K562 (cell line): ENCODE results near the gene SLC35B4. TPM values are rescaled to one million over a fixed set of nuclear protein-coding genes. Genes with fewer than 3 reads are reported as not detected.

Source experiments
- ATAC-seq: fragments of 200-7000 bp; cut with Tn5 transposase; 3 replicates; pipeline ENCODE4 v1.9.1; 2020; ENCODE audit warnings: moderate library complexity
- BruUV-seq: library from RNA; stranded (reverse); fragments of 400-500 nt; replicated peaks from 2 replicates; lab custom pipeline; 2021; lab: Mats Ljungman, UMichigan
- CTCF ChIA-PET: fragments of 300-600 bp; formaldehyde crosslinking; extraction: SDS; loops from one replicate; lab custom pipeline; 2021; ENCODE audit warnings: low intra/inter-chr PET ratio; lab: Yijun Ruan, JAX
- POLR2A ChIA-PET: fragments of 300-600, 350-650 bp; sonication (Branson Sonifier 250); formaldehyde crosslinking; extraction: SDS; loops from one replicate; lab custom pipeline; 2021; ENCODE audit warnings: antibody characterized with exemption, inconsistent platforms; lab: Yijun Ruan, JAX
- DNase-seq, 4 experiments: peaks; one replicate each; pipeline versions ENCODE4 v3.0.0 to v3.0.0-alpha.2; 2011 to 2018; ENCODE audit warnings: low spot score in 3 of 4, mixed read lengths in 3 of 4; ENCODE audit errors: extremely low read depth in 1 of 4
- FAIRE-seq: peaks from 2 replicates; lab custom pipeline; 2011; peaks lifted over from hg19 to GRCh38; lab: Jason Lieb, UNC
- H2AFZ ChIP-seq: 2 replicates; pipeline ENCODE4 v1.6.0; 2011; ENCODE audit warnings: low read depth, low read length, control low read depth, inconsistent platforms
- H3K27ac ChIP-seq: fragments of 200-600 bp; 3 replicates; pipeline ENCODE4 v1.8.0; 2011; ENCODE audit warnings: low read depth, mild to moderate bottlenecking, control low read depth, inconsistent platforms, low read length, moderate library complexity, mixed read lengths; ENCODE audit errors: extremely low read depth
- H3K27me3 ChIP-seq, 2 experiments: fragments of 300-600 bp in 1 of 2; 2 replicates in 1 of 2; 3 replicates in 1 of 2; pipeline versions ENCODE4 v1.6.0 to v1.8.0; 2011; ENCODE audit warnings: inconsistent platforms in 2 of 2, low read length in 2 of 2, mild to moderate bottlenecking in 1 of 2, mixed read lengths in 1 of 2, moderate library complexity in 1 of 2; ENCODE audit not compliant: control insufficient read depth in 2 of 2, insufficient read depth in 2 of 2
- H3K36me3 ChIP-seq: fragments of 300-600 bp; 3 replicates; pipeline ENCODE4 v1.8.0; 2011; ENCODE audit warnings: mild to moderate bottlenecking, low read length, inconsistent platforms; ENCODE audit not compliant: control insufficient read depth, insufficient read depth
- H3K4me1 ChIP-seq, 2 experiments: fragments of 200-600 bp in 1 of 2; replicated peaks in 1 of 2; 2 replicates in 1 of 2; 3 replicates in 1 of 2; pipeline versions ENCODE4 v1.5.1 to v1.8.0; 2011; ENCODE audit warnings: inconsistent platforms in 2 of 2, low read length in 2 of 2, mild to moderate bottlenecking in 1 of 2, mixed read lengths in 1 of 2, moderate library complexity in 1 of 2; ENCODE audit not compliant: control insufficient read depth in 2 of 2, insufficient read depth in 2 of 2
- H3K4me2 ChIP-seq: 2 replicates; pipeline ENCODE4 v1.6.1; 2011; ENCODE audit warnings: low read length, control low read depth, inconsistent platforms, mixed read lengths; ENCODE audit not compliant: insufficient read depth
- H3K4me3 ChIP-seq: fragments of 200-600 bp; sonication (generic), shearing (Covaris generic); 2 replicates; pipeline ENCODE4 v1.5.1; 2016; ENCODE audit warnings: control low read depth, inconsistent platforms
- H3K79me2 ChIP-seq: fragments of 200-600 bp; 3 replicates; pipeline ENCODE4 v1.8.0; 2011; ENCODE audit warnings: low read length, inconsistent platforms; ENCODE audit not compliant: control insufficient read depth, insufficient read depth
- H3K9ac ChIP-seq, 2 experiments: 2 replicates each; pipeline versions ENCODE4 v1.6.0 to v1.6.1; 2011; ENCODE audit warnings: low read depth in 2 of 2, low read length in 2 of 2, control low read depth in 1 of 2, inconsistent platforms in 1 of 2, mild to moderate bottlenecking in 1 of 2, mixed read lengths in 1 of 2; ENCODE audit not compliant: insufficient read depth in 1 of 2
- H3K9me1 ChIP-seq: one replicate; pipeline ENCODE4 v1.6.0; 2011; ENCODE audit warnings: inconsistent platforms, mild to moderate bottlenecking, low read length, moderate library complexity; ENCODE audit not compliant: control insufficient read depth, insufficient read depth
- H3K9me3 ChIP-seq: replicated peaks from 2 replicates; pipeline ENCODE4 v1.5.1; 2011; ENCODE audit warnings: low read depth, low read length, inconsistent platforms; ENCODE audit not compliant: control insufficient read depth, insufficient read depth
- H4K20me1 ChIP-seq: replicated peaks from 2 replicates; pipeline ENCODE4 v1.6.1; 2011; ENCODE audit warnings: low read length, inconsistent platforms, mixed read lengths; ENCODE audit not compliant: control insufficient read depth, insufficient read depth
- BDP1 ChIP-seq: IDR thresholded peaks from 3 replicates; pipeline ENCODE4 v1.6.1; 2011; ENCODE audit not compliant: insufficient read length, insufficient read depth
- CC2D1A ChIP-seq: fragments of 450-650 bp; IDR thresholded peaks from 2 replicates; pipeline ENCODE4 v1.6.1; 2017; ENCODE audit warnings: mild to moderate bottlenecking
- MEF2A ChIP-seq: IDR thresholded peaks from 2 replicates; pipeline ENCODE4 v1.6.1; 2011; ENCODE audit warnings: low read depth, mild to moderate bottlenecking, low read length, moderate library complexity; ENCODE audit not compliant: control insufficient read depth
- RAD21 ChIP-seq, 2 experiments: fragments of 250-450 bp in 1 of 2; fragments of 450-650 bp in 1 of 2; sonication (Bioruptor Pico) in 1 of 2; formaldehyde crosslinking in 1 of 2; IDR thresholded peaks in 1 of 2; conservative IDR thresholded peaks in 1 of 2; 2 replicates each; pipeline versions ENCODE4 v1.4.0 to v1.8.0; 2020 to 2022; ENCODE audit warnings: mild to moderate bottlenecking in 2 of 2, moderate library complexity in 1 of 2
- RBM22 ChIP-seq: fragments of 200-400 bp; formaldehyde crosslinking; IDR thresholded peaks from 2 replicates; pipeline ENCODE4 v1.6.1; 2018; ENCODE audit warnings: low read length, low read depth; ENCODE audit not compliant: poor library complexity, severe bottlenecking
- SMARCC2 ChIP-seq: fragments of 450-650 bp; IDR thresholded peaks from 2 replicates; pipeline ENCODE4 v1.6.1; 2017; ENCODE audit warnings: antibody characterized with exemption, moderate library complexity, mild to moderate bottlenecking, low read depth
- SMC3 ChIP-seq: conservative IDR thresholded peaks from 2 replicates; pipeline ENCODE4 v1.6.1; 2011; ENCODE audit warnings: low read depth, low read length, improper control_type of control experiment; ENCODE audit not compliant: insufficient read depth
- TEAD1 ChIP-seq, 2 experiments: fragments of 450-650 bp in 1 of 2; sonication (generic) in 1 of 2; formaldehyde crosslinking; IDR thresholded peaks; 2 replicates each; pipeline versions ENCODE4 v1.4.0 to v1.8.0; 2020 to 2022; ENCODE audit warnings: mild to moderate bottlenecking in 2 of 2, missing genetic modification reagents in 1 of 2
- ZEB2 ChIP-seq: fragments of 450-650 bp; IDR thresholded peaks from 2 replicates; pipeline ENCODE4 v1.6.1; 2016
- whole genome bisulfite sequencing: fragments of 100-300 bp; shearing (Covaris generic); methylation state at CpG from one replicate; pipeline ENCODE4 v1.1.6; 2016; ENCODE audit warnings: low coverage, mixed read lengths; ENCODE audit not compliant: insufficient coverage; ENCODE audit errors: missing lambda C conversion rate; 5-methylcytosine and 5-hydroxymethylcytosine counted together
- in situ Hi-C: fragments of 300-500 bp; cut with MboI; formaldehyde crosslinking; loops from 4 replicates; pipeline ENCODE4 v1.15.0; 2018; ENCODE audit warnings: inconsistent platforms, mixed read lengths
- intact Hi-C: fragments of 100-400 bp; cut with micrococcal nuclease; formaldehyde crosslinking; loops from 2 replicates; pipeline ENCODE4 v1.14.2; 2022
- polyA plus RNA-seq, 8 experiments: library from polyadenylated mRNA; depleted of rRNA in 4 of 8; stranded (reverse) in 5 of 8; unstranded in 3 of 8; fragments of >200 nt; fragmentation: Nextera tagmentation in 2 of 8; fragmentation: Illumina TruSeq in 1 of 8; extraction: Ambion mirVana in 2 of 8; extraction: Trizol in 1 of 8; gene quantifications; 2 replicates each; pipeline versions ENCODE4 v1.2.1 to v1.2.3, GENCODE V29; 2011 to 2014; ENCODE audit warnings: inconsistent platforms in 1 of 8, missing spikeins in 1 of 8
- total RNA-seq, 7 experiments: library from RNA; depleted of rRNA in 6 of 7; stranded (reverse); fragments of >200 nt in 6 of 7; fragmentation: Illumina TruSeq in 2 of 7; extraction: Trizol in 2 of 7; gene quantifications; 2 replicates each; pipeline versions ENCODE4 v1.2.1 to v1.2.3, GENCODE V29; 2011 to 2021; ENCODE audit warnings: low replicate concordance in 1 of 7
- TF ChIP-seq, protein P1 (sequence below), 2 experiments: fragments of 450-650 bp; formaldehyde crosslinking in 1 of 2; IDR thresholded peaks; 2 replicates each; pipeline versions ENCODE4 v1.4.0 to v1.6.1; 2014 to 2020; ENCODE audit warnings: mild to moderate bottlenecking in 2 of 2, borderline replicate concordance in 1 of 2, low read depth in 1 of 2
- TF ChIP-seq, protein P2 (sequence below): IDR thresholded peaks from 3 replicates; pipeline ENCODE4 v1.6.1; 2011; ENCODE audit warnings: borderline replicate concordance, mild to moderate bottlenecking; ENCODE audit not compliant: insufficient read length, insufficient read depth
- TF ChIP-seq, protein P3 (sequence below): fragments of 450-650 bp; IDR thresholded peaks from 2 replicates; pipeline ENCODE4 v1.6.1; 2016; ENCODE audit warnings: low read depth, mild to moderate bottlenecking, moderate library complexity

Gene SLC35B4
- total and polyA plus RNA-seq, 9 of the 15 experiments (the other 6 are each of a cell fraction or from before 2014, with no cell fraction given) = 6.1 to 34.9 (median 17.6) TPM

DNA sequence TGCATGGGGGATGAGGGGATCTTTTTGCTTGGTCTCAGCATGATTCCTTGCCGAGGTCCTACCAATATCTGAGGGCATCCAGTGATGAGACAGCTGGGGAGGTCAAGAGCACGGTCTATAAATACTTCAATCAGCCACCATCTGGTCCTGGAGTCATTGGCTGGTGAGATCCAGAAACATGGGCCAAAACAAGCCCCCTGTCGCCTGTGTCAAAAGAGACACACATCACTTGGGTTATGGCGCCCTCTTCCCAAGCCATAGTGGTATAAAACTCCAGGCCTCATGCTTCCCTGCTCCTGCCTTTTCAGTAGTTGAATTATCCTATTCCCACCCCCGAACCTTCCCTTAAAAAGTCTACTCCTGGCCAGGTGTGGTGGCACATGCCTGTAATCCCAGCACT, 60.9 kb downstream of the SLC35B4 start:
- in situ Hi-C loops = no loop called here
- peak; percentile 73 for FAIRE-seq
- Histone ChIP-seq H4K20me1 (no peaks in the 10 kb centered on the region), H3K4me3 (no peak overlapping the region), H3K36me3 (no peaks in the 10 kb centered on the region), H3K27ac (no peak overlapping the region), H3K27me3 (peaks cover 14 to 17% of the 10 kb centered on the region in 2 experiments; a peak in 4 of 5 replicates), H3K9me1 (no peaks in the 10 kb centered on the region), H3K4me1 (no peaks in the 10 kb centered on the region), H3K79me2 (no peaks in the 10 kb centered on the region), H3K9me3 (no peaks in the 10 kb centered on the region), H2AFZ (peak overlapping the region; percentile 39; the same call in 1 of the 2 replicates), H3K4me2 (no peak overlapping the region), H3K9ac (0 out of 4 replicates have a peak overlapping the region, but pooled peaks of 1 of the 2 experiments have one; percentile 15)
- no TSS peak for BruUV-seq
- intact Hi-C loops = loop anchor here (2.0 to 10.0 kb wide), 5 partner anchors 73 to 381 kb away; no protein-coding TSS in a partner anchor
- CTCF ChIA-PET = no interaction called here
- ATAC-seq = peak; percentile 65
- peak in 2 of 4 experiments; percentile 52 to 68 for DNase-seq
- WGBS = 13% methylated on average over 5 of the region's 5 CpGs
- POLR2A ChIA-PET = no interaction called here
- TF ChIP-seq, protein P1, sequence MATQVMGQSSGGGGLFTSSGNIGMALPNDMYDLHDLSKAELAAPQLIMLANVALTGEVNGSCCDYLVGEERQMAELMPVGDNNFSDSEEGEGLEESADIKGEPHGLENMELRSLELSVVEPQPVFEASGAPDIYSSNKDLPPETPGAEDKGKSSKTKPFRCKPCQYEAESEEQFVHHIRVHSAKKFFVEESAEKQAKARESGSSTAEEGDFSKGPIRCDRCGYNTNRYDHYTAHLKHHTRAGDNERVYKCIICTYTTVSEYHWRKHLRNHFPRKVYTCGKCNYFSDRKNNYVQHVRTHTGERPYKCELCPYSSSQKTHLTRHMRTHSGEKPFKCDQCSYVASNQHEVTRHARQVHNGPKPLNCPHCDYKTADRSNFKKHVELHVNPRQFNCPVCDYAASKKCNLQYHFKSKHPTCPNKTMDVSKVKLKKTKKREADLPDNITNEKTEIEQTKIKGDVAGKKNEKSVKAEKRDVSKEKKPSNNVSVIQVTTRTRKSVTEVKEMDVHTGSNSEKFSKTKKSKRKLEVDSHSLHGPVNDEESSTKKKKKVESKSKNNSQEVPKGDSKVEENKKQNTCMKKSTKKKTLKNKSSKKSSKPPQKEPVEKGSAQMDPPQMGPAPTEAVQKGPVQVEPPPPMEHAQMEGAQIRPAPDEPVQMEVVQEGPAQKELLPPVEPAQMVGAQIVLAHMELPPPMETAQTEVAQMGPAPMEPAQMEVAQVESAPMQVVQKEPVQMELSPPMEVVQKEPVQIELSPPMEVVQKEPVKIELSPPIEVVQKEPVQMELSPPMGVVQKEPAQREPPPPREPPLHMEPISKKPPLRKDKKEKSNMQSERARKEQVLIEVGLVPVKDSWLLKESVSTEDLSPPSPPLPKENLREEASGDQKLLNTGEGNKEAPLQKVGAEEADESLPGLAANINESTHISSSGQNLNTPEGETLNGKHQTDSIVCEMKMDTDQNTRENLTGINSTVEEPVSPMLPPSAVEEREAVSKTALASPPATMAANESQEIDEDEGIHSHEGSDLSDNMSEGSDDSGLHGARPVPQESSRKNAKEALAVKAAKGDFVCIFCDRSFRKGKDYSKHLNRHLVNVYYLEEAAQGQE (IDR thresholded peaks at IDR 0.05; ENCODE audit: borderline replicate concordance) = 0 out of 2 replicates have a peak, but pooled peaks have one; percentile 23
- TF ChIP-seq, protein P1 (CRISPR knock-in tag; IDR thresholded peaks at IDR 0.05; ENCODE audit: low read depth) = no peak
- no peak for TF ChIP-seq ZEB2
- TF ChIP-seq RAD21 (CRISPR knock-in tag; conservative IDR thresholded peaks at IDR 0.05 in 1 of 2, IDR thresholded peaks at IDR 0.05 in 1 of 2) = peak in 1 of 2 experiments; percentile 71; a peak in 2 of 4 replicates
- TF ChIP-seq, protein P2, sequence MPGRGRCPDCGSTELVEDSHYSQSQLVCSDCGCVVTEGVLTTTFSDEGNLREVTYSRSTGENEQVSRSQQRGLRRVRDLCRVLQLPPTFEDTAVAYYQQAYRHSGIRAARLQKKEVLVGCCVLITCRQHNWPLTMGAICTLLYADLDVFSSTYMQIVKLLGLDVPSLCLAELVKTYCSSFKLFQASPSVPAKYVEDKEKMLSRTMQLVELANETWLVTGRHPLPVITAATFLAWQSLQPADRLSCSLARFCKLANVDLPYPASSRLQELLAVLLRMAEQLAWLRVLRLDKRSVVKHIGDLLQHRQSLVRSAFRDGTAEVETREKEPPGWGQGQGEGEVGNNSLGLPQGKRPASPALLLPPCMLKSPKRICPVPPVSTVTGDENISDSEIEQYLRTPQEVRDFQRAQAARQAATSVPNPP = no peak
- peak; percentile 37; the same call in 1 of the 2 replicates for TF ChIP-seq CC2D1A
- no peak for TF ChIP-seq SMARCC2
- peak; percentile 53; the same call in 1 of the 2 replicates for TF ChIP-seq MEF2A
- TF ChIP-seq BDP1 = no peak
- TF ChIP-seq SMC3 = peak; percentile 17; the same call in 1 of the 2 replicates
- no peak for TF ChIP-seq RBM22
- TF ChIP-seq TEAD1 (CRISPR knock-in tag; IDR thresholded peaks at IDR 0.05) = no peak
- TF ChIP-seq, protein P3, sequence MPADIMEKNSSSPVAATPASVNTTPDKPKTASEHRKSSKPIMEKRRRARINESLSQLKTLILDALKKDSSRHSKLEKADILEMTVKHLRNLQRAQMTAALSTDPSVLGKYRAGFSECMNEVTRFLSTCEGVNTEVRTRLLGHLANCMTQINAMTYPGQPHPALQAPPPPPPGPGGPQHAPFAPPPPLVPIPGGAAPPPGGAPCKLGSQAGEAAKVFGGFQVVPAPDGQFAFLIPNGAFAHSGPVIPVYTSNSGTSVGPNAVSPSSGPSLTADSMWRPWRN = no peak
